GM23338 (cell line): ENCODE measurements around the gene CACNA1D. TPM values are rescaled to one million over a fixed set of nuclear protein-coding genes. Genes with fewer than 3 reads are reported as not detected.

Source experiments
- ATAC-seq: fragments of 200-7000 bp; cut with Tn5 transposase; 3 replicates; pipeline ENCODE4 v1.9.1; 2020
- DNase-seq: peaks from one replicate; pipeline ENCODE4 v3.0.0-alpha.2; 2015; ENCODE audit warnings: low spot score
- H2AFZ ChIP-seq: fragments of 200-600 bp; sonication (generic); 2 replicates; pipeline ENCODE4 v1.8.0; 2016; ENCODE audit warnings: antibody characterized with exemption, mild to moderate bottlenecking, moderate library complexity
- H3F3A ChIP-seq: fragments of 200-600 bp; sonication (generic); replicated peaks from 2 replicates; pipeline ENCODE4 v1.8.0; 2017; ENCODE audit warnings: antibody characterized with exemption, mixed run types, low read depth
- H3K27ac ChIP-seq: fragments of 200-600 bp; sonication (generic); 2 replicates; pipeline ENCODE4 v1.6.1; 2016; ENCODE audit warnings: low read depth
- H3K27me3 ChIP-seq: fragments of 200-600 bp; sonication (generic); 2 replicates; pipeline ENCODE4 v1.8.0; 2016; ENCODE audit warnings: mild to moderate bottlenecking, mixed run types, moderate library complexity; ENCODE audit not compliant: insufficient read depth
- H3K36me3 ChIP-seq: fragments of 200-600 bp; sonication (generic); 2 replicates; pipeline ENCODE4 v1.8.0; 2016; ENCODE audit warnings: mild to moderate bottlenecking; ENCODE audit not compliant: insufficient read depth
- H3K4me1 ChIP-seq: fragments of 200-600 bp; sonication (generic); 2 replicates; pipeline ENCODE4 v1.8.0; 2016; ENCODE audit warnings: mild to moderate bottlenecking, moderate library complexity; ENCODE audit not compliant: insufficient read depth
- H3K4me2 ChIP-seq: fragments of 200-600 bp; sonication (generic); 2 replicates; pipeline ENCODE4 v1.7.1; 2017; ENCODE audit warnings: mixed run types
- H3K4me3 ChIP-seq: fragments of 200-600 bp; sonication (generic); 2 replicates; pipeline ENCODE4 v1.6.1; 2016; ENCODE audit warnings: mixed run types
- H3K79me2 ChIP-seq: fragments of 200-600 bp; sonication (generic); replicated peaks from 2 replicates; pipeline ENCODE4 v1.8.0; 2017; ENCODE audit warnings: mild to moderate bottlenecking; ENCODE audit not compliant: insufficient read depth
- H3K9me2 ChIP-seq: fragments of 200-600 bp; sonication (generic); 2 replicates; pipeline ENCODE4 v1.8.0; 2017; ENCODE audit not compliant: insufficient read depth
- H4K20me1 ChIP-seq: fragments of 200-600 bp; sonication (generic); replicated peaks from 2 replicates; pipeline ENCODE4 v1.8.0; 2017; ENCODE audit warnings: mild to moderate bottlenecking; ENCODE audit not compliant: insufficient read depth
- H3K27ac Mint-ChIP-seq: 2 replicates; pipeline ENCODE4 v1.8.0; 2020; ENCODE audit warnings: inconsistent platforms, mild to moderate bottlenecking, moderate library complexity, mixed read lengths
- H3K27me3 Mint-ChIP-seq: 3 replicates; pipeline ENCODE4 v1.8.0; 2022; ENCODE audit warnings: low read depth, mild to moderate bottlenecking, moderate library complexity, mixed read lengths, inconsistent platforms; ENCODE audit not compliant: insufficient read depth, poor library complexity
- H3K36me3 Mint-ChIP-seq: 3 replicates; pipeline ENCODE4 v1.8.0; 2021; ENCODE audit warnings: low read depth, mild to moderate bottlenecking, inconsistent platforms, moderate library complexity, mixed read lengths
- H3K4me1 Mint-ChIP-seq: 3 replicates; pipeline ENCODE4 v1.8.0; 2020; ENCODE audit warnings: mild to moderate bottlenecking, inconsistent platforms, mixed read lengths
- H3K4me3 Mint-ChIP-seq: 3 replicates; pipeline ENCODE4 v1.8.0; 2021; ENCODE audit warnings: moderate library complexity, mild to moderate bottlenecking, inconsistent platforms, mixed read lengths
- H3K9me3 Mint-ChIP-seq: 3 replicates; pipeline ENCODE4 v1.8.0; 2020; ENCODE audit warnings: moderate library complexity, mild to moderate bottlenecking, inconsistent platforms, mixed read lengths
- CREB1 ChIP-seq: fragments of 250-450 bp; sonication (Bioruptor Pico); IDR thresholded peaks from 2 replicates; pipeline ENCODE4 v1.5.0; 2020; ENCODE audit warnings: low read depth, mild to moderate bottlenecking, moderate library complexity
- ETS1 ChIP-seq: IDR thresholded peaks from 2 replicates; pipeline ENCODE4 v1.6.1; 2016; ENCODE audit warnings: antibody characterized with exemption
- EZH2phosphoT487 ChIP-seq: fragments of 200-600 bp; sonication (generic); IDR thresholded peaks from one replicate; pipeline ENCODE4 v1.8.1; 2018; ENCODE audit warnings: antibody characterized with exemption; ENCODE audit not compliant: unreplicated experiment
- ZNF331 ChIP-seq: fragments of 250-450 bp; sonication (Bioruptor Pico); IDR thresholded peaks from 2 replicates; pipeline ENCODE4 v1.5.0; 2020; ENCODE audit warnings: low read depth, mild to moderate bottlenecking, moderate library complexity
- ZNF462 ChIP-seq: fragments of 250-450 bp; sonication (Bioruptor Pico); IDR thresholded peaks from 2 replicates; pipeline ENCODE4 v1.5.0; 2020; ENCODE audit warnings: mild to moderate bottlenecking, moderate library complexity
- polyA plus RNA-seq: library from polyadenylated mRNA; unstranded; fragments of >200 nt; fragmentation: Nextera tagmentation; extraction: Ambion mirVana; gene quantifications from 2 replicates; pipeline ENCODE4 v1.2.1, GENCODE V29; 2016
- total RNA-seq: library from RNA; depleted of rRNA; stranded (reverse); fragments of >200 nt; shearing (Covaris generic); gene quantifications from 2 replicates; pipeline ENCODE4 v1.2.3, GENCODE V29; 2014

The CACNA1D gene
- total and polyA plus RNA-seq, 2 experiments from 2014 or later, result 1.7 to 1.8 TPM

GRCh38 chr3:53773021-53773436 is 278.6 kb downstream of the CACNA1D start:
- H3K27ac ChIP-seq, result no peak overlapping the region
- H3K27me3 Mint-ChIP-seq, result peaks cover 5% of the 10 kb centered on the region
- no peak overlapping the region for H3K4me2 ChIP-seq
- H4K20me1 ChIP-seq, result no peaks in the 10 kb centered on the region
- H3K27me3 ChIP-seq, result no peaks in the 10 kb centered on the region
- no peak overlapping the region for H3K27ac Mint-ChIP-seq
- no peak overlapping the region for H3K4me3 ChIP-seq
- ATAC-seq (peak; percentile 12; the same call in 2 of the 3 replicates), DNase-seq (no peak)
- no peaks in the 10 kb centered on the region for H3K36me3 ChIP-seq
- no peak for TF ChIP-seq CREB1 (CRISPR knock-in tag)
- no peak for TF ChIP-seq ZNF331 (CRISPR knock-in tag)
- no peak for TF ChIP-seq ZNF462 (CRISPR knock-in tag)
- H3K4me1 ChIP-seq, result no peaks in the 10 kb centered on the region
- H3F3A ChIP-seq, result no peaks in the 10 kb centered on the region
- H2AFZ ChIP-seq, result peak overlapping the region; percentile 47
- H3K9me3 Mint-ChIP-seq, result no peaks in the 10 kb centered on the region
- H3K4me3 Mint-ChIP-seq, result no peak overlapping the region
- H3K36me3 Mint-ChIP-seq, result no peaks in the 10 kb centered on the region
- peaks cover 41% of the 10 kb centered on the region for H3K4me1 Mint-ChIP-seq
- H3K9me2 ChIP-seq, result no peaks in the 10 kb centered on the region; the same call in 1 of the 2 replicates
- H3K79me2 ChIP-seq, result no peaks in the 10 kb centered on the region

- 0 out of 2 replicates have a peak overlapping the region, but pooled peaks have one; percentile 28 for H2AFZ ChIP-seq
- no peak for DNase-seq
- no peak for ATAC-seq
- TF ChIP-seq ETS1 (no peak), EZH2phosphoT487 (no peak), ZNF331 (CRISPR knock-in tag) (no peak)
Measured at GRCh38 chr3:53773611-53774368, 279.4 kb downstream of the CACNA1D start.

More at GRCh38 chr3:53773611-53774368, 279.4 kb downstream of the CACNA1D start:
- peaks cover 34% of the 10 kb centered on the region for H3K4me1 Mint-ChIP-seq
- no peak overlapping the region for H3K27ac Mint-ChIP-seq
- H3K36me3 Mint-ChIP-seq, result no peaks in the 10 kb centered on the region
- no peaks in the 10 kb centered on the region for H3K4me1 ChIP-seq
- no peaks in the 10 kb centered on the region for H3K79me2 ChIP-seq
- H4K20me1 ChIP-seq, result no peaks in the 10 kb centered on the region
- H3K9me2 ChIP-seq, result peaks cover 4% of the 10 kb centered on the region
- H3K27me3 ChIP-seq, result no peaks in the 10 kb centered on the region
- no peak overlapping the region for H3K4me3 ChIP-seq
- H3K27ac ChIP-seq, result no peak overlapping the region
- H3K4me2 ChIP-seq, result no peak overlapping the region
- H3K4me3 Mint-ChIP-seq, result no peak overlapping the region
- no peaks in the 10 kb centered on the region for H3K36me3 ChIP-seq
- H3K27me3 Mint-ChIP-seq, result peaks cover 5% of the 10 kb centered on the region
- no peaks in the 10 kb centered on the region for H3F3A ChIP-seq
- H3K9me3 Mint-ChIP-seq, result no peaks in the 10 kb centered on the region
